Stimulated activated CD8-positive, alpha-beta memory T cell treated with anti-CD3 and anti-CD28 coated beads, Interleukin-2, amount 100 ng/mL, for 48 hours (primary cell): ENCODE measurements around the gene CLMN.

Experiments used
- DNase-seq, 2 donors: peaks; one replicate each; pipeline ENCODE4 v3.0.0-alpha.2; 2020; ENCODE audit warnings: low read depth in 2 of 2

CLMN gene

DNA sequence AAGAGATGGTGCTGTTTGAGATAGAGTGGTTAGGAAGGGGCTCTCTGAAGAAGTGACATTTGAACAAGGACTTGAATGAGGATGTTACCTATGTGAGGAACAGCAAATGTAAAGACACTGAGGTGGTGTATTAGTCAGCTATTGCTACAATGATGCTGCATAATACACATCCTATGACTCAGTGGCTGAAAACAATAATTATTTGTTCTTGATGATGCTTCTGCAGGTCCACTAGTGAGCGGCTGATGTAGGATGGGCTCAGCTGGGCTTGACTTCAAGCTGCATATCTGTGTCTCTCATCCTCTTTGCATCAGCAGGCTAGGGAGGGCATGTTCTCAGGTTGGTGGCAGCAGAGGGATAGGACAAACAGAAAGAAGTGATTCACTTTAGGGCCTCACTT is 21.4 kb upstream of the CLMN start:
- no peak for DNase-seq

DNA sequence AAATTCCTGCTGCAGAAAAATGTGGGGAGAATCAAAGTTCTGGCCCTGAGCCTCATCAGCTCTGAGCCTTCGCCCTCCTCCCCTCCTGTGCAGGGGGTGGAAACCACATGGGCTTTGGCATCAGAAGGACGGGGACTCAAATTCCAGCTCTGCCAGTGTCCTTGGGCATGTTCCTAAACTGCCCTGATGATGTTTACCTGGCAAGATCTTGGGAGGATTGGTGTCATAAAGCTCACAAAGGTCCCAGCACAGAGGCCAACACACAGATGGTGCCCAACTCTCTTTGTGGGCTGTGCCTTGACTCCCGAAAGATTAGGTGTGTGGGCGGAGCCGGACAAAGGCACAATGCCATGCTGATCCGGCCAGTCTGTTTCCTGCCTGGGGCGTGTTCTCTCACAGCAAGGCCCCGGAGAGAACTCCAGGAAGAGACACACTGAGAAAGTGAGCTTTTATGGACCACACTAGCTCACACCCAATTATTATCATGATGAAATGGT is 20.5 kb upstream of the CLMN start:
- DNase-seq: no peak

DNA sequence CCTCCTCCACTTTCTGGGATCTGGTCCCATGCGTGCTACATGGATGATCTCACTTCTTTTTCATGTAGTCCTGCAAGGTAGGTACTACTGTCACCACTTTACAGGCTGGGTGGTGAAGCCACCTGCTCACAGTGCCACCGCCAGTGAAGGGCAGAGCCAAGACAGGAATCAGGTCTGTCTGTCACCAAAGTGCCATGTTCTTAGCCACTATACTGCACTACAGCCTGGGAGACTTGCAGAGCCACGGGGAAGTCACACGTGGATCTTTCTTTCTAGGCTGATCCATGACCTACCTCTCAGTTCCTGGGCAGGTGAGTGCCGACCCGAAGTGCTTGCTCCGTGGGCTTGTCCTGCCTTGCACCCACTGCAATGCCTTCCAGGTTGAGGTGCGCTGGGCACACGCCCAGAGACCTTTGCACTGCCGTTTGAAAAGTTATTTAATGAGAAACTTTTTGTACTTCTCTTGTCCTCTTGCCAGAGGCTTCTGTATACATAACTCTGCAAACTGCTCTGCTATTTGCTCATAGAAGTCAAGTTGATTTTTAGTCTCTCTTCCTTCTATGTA is 19.7 kb upstream of the CLMN start:
- DNase-seq: no peak

DNA sequence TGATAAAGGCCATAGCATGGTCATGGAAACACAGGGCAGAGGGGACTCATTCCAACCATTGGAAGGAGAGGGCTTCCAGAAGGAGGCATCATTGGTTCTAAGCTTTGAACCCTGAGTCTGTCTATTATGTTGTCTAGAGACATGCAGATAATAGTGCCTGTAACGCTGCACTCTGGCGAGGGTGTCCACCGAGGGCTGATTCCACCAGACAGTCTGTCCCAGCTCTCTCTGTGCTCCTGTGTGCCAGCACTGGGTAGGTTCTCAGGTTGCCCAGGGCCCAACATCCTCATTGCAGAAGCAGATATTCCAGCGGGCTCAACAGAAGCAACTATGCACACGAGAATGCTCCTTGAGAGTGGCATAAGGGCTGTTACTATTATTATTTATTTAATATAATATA is 18.7 kb upstream of the CLMN start:
- DNase-seq: no peak

DNA sequence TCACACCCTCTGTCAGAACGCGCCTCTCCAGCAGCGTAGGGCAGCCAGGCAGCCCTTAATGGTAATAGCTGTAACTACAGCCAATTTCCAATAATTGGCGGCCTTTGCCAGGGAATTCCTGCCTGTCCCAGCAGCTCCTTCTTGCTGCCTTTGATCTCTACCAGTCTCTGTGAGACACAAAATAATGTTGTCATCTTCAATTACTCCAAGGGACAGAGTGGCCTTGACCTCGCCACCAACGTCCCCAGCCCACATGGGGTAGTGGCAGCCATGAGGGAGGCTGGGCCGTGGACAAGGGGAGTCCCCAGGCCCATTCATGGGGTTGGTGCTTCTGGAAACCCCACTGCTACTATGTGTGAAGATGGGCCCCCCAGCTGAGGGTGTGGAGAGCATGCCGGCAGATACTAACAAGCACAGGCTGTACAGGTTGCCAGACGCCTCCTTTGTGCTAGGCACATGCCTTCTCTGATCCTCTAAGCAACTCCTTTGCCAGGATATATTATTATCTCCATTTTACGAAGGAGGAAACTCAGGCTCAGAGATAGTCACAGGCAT is 17.4 kb upstream of the CLMN start:
- no peak for DNase-seq

DNA sequence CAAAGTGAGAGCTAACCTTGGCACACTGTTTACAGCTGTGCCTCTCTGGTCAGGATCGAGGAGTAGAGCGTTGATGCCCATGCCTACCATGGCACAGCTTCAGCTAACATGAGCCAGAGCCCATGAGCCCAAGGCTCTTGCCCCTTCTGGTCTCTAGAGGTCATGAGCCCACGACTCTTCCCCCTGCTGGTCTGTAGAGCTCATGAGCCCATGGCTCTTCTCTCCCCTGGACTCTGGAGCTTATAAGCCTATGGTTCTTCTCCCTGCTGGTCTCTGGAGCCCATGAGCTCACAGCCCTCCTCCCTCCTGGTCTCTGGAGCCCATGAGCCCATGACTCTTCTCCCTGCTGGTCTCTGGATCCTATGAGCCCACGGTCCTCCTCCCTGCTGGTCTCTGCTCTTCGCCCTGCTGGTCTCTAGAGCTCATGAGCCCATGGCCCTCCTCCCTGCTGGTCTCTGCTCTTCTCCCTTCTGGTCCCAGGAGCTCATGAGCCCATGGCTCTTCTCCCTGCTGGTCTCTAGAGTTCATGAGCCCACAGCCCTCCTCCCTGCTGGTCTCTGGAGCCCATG is 16.6 kb upstream of the CLMN start:
- no peak for DNase-seq

DNA sequence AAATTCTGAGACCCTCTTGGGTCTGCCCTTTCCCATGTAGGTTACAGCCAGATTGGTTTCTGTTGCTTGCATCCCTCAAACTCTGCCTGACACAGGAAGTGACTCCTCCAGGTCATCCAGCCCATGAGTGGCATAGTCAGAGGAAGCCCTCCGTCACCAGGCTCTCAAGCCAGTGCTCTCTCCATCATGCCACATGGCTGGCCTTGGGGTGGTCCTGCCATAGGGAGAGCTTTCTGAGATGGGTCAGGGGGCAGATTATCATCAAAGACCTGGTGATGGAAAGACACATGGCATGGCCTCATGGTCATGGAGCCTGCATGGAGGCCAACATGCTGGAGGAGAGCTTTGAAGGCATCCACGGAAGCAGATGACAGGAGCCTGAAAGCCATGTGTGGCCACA is 15.4 kb upstream of the CLMN start:
- no peak for DNase-seq

DNA sequence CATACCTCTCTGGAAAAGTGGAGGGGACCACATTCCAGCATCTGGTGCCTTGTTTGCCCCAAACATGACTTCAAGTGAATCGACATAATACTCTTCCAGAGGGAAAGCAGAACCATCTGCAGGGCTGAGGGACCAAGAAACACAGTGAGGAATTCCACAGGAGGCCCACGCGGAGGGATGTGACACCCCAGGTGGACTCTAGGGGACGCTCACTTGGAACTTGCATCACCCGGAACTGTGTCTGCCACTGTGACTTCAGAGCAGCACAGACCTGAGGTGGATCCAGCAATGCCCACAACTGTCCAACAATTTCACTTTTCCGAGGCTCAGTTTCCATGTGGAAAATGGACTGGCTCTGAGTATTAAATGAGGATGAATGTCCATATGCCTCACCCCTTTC is 14.3 kb upstream of the CLMN start:
- no peak for DNase-seq

DNA sequence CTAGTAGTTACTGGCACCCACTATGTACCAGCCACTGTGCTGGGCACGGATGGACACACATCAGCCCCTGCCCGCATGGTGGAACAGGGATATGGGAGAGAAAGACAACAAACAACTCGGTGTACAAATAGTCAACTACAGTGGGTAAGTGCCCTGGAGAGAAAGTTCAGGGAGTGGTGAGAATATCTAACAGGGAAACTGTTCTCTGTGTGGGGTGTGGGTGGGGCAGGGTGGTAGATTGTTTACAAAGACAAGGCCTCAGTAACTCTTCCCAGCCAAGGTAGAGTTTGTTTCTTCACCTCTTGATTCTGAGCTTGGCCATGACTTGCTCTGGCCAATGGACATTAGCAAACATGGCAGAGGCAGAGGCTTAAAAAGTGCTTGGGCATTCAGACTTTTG is 12.9 kb upstream of the CLMN start:
- no peak for DNase-seq

DNA sequence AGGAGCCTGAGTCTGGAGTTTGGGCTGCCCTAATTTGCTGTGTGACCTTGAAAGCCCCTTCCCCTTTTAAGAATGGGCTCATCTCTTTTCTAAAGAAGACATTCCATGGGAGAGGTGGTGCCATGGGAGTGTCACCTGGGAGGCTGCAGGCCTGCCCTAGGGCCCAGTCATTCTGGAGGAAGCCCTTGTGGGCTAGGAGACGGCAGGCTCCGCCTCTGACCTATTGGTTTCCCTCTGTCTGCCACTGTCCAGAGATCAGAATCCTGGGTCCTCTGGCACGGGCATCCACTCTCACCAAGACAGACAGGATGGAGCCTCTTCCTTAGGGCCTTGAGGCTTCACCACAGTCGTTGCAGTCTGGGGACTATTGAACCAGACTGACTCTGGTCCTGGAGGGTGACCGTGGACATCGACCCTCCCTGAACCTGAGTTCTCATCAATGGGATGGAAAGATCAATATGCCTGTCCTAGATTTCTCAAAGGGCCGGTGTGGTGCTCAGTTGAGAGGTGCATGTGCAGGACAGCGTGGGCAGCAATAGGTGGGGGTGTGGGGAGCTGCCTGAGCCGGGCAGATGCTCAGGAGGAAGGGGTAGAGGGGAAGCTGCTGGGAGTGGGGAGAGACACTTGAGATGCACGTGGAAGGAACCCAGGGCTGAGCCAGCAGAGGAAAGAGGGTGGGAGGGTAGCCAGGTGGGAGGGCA is 12.2 kb upstream of the CLMN start:
- no peak for DNase-seq

DNA sequence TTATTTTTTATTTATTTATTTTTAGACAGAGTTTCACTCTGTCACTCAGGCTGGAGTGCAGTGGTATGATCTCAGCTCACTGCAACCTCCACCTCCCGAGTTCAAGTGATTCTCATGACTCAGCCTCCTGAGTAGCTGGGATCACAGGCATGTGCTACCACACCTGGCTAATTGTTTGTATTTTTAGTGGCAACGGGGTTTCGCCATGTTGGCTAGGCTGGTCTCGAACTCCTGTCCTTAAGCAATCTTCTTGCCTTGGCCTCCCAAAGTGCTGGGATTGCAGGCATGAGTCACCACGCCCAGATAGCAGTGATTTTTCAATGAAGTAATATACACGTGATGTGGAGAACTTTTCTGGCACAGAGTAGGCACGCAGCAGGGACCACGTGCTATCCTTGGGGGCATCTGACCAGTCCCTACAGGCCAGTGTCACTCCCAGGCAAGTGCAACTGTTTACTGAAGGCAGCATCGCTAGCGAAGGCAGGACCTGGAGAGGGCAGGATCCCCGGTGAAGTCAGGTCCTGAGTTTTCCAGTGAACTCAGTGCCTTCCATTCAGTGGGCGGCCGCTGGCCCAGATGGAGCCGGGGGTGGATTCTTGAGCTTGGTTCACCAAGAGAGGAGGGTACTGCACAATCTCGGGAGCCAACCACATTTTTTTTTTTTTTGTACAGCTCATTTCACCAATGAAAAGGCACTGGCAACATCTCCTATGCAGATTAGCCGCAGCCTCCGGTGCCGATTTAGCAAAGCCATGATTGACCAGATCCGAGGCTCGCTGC is 11.1 kb upstream of the CLMN start:
- no peak for DNase-seq

DNA sequence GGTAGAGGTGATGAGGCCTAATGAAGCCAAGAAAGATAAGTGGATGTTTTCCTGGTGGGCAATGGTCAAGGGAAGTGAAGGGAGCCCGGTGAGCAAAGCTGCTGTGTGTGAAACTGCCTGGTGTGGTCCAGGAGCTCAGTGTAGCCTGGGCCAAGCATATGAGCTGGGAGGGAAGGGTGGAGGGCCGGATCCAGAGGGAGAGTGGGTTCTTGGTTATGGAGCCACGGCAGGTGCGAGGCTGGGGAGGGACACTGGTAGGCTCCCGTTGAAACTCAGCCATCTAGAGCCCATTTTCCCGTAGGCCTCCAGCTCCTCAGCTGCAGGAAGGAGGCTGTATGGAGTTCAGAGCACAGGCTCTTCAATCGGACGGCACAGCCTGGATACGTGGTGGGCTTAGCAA is 10.2 kb upstream of the CLMN start:
- no peak for DNase-seq

DNA sequence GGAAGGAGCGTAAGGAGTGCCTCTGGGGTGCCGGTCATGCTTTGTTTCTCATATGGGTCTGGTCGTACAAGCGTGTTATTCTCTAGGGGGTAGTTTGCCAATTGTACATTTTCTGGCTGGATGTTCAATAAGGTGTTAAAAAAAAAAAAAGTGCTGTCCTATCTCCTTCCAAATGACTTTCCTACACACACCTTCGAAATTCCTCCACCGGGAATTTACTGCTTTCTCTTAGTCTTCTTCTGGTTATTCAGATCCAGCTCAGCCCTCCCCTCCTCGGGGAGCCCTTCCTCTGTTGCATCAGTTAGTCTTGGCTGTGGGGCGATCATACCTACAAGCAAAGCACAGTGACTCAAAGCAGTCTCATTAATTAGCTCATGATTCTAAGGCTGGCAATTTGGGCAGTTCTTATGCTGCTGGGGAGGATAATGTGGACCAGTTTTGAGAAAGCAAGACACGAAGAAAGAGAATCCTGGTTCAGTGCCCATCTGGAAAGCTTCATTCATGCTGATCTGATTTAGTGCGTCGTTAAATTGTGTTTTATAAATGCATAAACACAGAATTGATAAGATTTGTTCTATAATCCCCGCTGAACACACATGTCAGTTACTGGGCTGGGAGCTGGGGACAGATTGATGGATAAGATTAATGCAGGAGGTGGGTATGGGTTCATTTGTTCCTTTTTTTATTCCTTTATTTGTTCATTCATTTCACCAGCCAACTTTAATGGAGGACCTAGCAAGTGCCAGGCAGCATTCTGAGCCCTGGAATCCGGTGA is 9.2 kb upstream of the CLMN start:
- DNase-seq: no peak

DNA sequence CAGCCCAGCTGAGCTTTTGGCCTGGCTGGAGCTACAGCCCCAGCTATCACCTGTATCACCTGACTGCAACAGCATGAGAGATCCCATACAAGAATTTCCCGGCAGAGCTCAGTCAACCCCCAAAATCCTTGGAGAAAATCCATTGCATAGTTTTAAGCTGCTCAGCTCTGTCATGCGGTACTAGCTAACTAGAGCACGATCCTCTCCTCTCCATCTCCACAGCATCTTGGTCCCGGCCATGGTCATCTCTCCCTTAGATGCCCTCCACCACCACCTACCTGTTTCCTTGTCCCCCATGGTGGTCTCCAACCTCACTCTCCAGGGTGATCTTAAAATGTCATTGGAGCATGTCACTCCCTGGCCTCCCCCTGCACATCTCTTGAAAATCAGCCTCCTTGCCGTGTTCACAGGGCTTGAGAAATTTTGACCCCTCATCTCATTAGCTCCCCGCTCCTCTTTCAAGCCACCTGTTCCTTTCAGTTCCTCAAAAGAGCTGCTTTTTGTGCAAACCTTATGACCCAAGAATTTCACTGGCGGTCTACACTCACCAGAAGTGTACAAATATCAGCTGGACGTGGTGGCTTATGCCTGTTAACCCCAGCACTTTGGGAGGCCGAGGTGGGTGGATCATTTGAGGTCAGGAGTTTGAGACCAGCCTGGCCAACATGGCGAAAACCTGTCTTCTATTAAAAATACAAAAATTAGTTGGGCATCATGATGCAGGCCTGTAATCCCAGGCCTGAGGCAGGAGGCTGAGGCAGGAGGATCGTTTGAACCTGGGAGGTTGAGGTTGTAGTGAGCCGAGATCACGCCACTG is 8.1 kb upstream of the CLMN start:
- no peak for DNase-seq

DNA sequence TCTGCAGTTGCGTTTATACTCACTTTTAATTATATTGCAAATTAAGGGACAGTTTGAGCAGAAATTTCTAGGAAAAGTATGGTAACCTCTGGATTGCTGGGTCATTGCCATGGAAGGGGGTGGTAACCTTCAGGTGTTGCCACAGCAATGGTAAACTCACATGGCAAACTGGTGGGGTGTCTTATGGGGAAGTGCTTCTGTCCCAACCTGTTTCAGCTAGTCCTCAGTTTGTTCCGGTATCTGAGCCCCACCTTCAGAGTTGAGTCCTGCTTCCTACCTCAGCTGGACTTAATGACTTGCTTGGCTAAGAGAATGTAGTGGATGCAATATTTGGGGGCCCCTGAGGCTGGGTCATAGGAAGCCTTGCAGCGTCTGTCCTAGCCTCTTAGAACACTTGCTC is 7.3 kb upstream of the CLMN start:
- no peak for DNase-seq

DNA sequence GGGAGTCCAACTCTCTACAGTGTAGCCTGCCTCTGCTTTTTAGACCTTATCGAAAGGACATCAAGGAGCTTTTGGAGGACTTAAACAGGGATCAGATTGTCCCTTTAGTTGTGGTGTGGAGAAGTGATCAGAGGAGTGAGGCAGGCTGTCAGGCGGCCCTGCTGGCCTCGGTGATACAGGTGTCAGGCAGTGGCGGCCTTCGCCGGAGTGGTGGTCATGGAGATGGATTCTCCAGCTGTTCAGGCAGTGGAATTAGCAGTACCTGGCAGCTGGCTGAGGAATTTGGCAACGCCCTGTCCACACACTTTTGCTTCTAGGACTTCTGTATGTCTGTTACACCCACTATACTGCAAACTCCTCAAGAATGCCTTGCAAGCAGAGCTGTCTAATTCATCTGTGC is 4.2 kb upstream of the CLMN start:
- no peak for DNase-seq

DNA sequence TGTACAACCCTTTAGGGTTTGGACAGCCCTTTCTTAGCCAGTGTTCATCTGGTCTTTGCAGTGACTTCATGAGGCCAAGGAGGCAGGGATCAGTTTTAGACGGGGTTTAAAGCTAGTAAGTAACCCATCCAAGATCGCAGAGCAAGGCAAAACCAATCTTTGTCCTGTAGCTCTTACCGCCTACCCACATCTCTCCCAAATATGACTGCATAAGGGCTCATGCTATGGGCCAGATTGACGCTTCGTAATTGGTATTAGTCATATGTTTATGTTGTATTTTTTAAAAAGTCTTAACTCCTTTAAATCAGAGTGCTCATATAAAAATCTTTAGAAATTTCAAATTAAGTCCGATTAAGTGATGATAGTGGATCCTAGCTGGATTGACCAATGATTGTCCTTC is 3.7 kb upstream of the CLMN start:
- DNase-seq: no peak

DNA sequence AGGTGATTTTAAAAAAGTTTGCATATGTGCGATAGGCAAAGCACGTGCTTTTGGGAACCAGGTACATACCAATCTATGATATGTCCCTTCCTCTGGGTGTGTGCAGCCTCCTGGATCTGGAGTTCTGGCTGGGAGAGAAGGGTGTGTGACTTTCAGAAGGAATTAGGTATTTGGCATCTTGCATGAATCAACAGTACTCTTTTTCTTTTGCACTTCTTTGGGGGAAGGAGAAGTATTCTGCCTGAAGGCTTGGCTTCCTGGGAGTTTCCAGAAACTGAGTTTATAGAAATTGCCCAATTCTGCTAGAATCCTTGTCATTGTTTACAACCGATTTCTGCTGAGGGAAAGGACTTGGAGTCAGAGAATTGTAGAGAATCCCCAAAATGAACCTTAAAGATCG is 2.9 kb upstream of the CLMN start:
- DNase-seq: no peak

DNA sequence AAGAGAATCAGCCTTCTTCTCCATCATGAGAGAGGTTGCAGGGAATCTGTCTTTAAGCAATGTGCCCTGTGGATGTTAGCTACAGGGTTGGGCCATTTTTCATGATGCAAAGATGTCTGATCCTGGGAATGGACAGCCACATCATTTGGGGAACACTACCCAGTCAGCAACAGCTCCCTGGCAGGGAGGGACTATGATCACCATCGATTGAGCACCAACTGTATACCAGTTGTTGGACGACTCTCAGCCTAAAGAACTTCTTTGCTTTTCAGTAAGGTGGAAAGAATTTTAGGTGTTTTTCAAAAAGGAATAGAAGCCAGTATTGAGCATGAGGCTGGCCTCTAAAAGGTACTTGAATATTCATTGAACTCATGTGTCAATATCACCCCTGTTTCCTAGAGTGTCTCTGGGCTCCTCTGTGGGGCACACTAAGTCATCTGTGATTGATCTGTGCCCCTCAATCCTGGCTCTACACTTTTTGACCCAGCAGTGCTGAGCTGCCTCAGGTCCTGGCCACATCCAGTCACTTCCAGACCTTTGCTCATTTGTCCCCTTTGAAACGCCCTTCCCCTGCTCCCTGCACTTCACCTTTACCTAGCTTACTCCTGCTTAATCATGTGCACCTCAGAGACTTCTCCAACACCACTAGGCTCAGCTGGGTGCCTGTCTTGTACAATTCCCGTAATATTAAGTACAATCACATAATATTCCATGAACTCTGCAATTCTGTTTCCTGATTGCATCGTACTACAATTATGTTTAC is 2.2 kb upstream of the CLMN start:
- DNase-seq: no peak

DNA sequence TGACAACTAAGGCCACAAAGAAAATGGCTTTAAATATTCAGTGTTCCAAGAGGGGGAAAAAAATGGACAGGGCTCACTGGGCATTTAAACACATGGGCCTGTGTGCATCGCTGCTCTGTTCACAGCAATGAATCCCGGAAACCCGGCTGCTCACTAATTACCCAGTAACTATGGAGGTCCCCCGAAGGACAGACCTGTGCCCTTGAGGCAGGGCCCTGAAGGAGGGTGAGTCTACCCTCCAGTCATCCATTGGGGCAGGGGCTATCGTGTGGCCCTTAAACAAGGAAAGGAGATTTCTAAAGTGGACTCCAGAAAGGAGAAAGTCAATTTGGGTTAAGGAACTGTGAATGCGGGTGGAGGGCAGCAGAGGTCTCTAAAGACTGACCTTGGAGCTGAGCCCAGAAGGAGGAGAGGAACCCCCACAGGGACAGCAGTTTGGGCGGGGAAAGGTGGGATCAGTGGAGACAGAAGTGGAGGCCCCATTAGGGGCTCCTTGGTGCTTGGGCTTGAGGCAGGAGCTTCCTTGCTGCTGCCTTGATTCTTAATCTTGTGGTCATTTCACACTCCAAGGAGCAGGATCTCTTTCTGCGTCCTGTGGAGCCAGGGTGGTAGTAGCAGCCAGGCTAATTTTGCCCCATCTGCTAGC is 1.4 kb upstream of the CLMN start:
- no peak for DNase-seq
